Activated CD4-positive, alpha-beta T cell treated with anti-CD3 and anti-CD28 coated beads, Interleukin-2, amount 50 U/mL, for 1 hour (primary cell): ENCODE measurements around the gene SHISA7.
A peak's percentile ranks its signal among the peaks of the same experiment; 100 is the strongest.

Experiments
- DNase-seq: peaks from one replicate; pipeline ENCODE4 v3.0.0-alpha.2; 2020

Gene SHISA7

DNA sequence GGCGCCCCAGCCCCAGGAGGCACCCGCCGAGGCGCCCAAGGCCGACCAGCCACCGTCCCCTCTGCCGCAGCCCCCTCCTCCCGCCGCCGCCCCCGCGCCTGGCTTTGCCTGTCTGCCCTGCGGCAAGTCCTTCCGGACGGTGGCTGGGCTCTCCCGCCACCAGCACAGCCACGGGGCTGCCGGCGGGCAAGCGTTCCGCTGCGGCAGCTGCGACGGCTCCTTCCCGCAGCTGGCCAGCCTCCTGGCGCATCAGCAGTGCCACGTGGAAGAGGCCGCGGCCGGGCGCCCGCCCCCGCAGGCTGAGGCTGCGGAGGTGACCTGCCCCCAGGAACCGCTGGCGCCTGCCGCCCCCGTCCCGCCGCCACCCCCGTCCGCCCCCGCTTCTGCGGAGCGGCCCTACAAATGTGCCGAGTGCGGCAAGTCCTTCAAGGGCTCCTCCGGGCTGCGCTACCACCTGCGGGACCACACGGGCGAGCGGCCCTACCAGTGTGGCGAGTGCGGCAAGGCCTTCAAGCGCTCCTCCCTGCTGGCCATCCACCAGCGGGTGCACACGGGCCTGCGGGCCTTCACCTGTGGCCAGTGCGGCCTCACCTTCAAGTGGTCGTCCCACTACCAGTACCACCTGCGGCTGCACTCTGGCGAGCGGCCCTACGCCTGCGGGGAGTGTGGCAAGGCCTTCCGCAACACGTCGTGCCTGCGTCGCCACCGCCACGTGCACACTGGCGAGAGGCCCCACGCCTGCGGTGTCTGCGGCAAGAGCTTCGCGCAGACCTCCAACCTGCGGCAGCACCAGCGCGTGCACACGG is 39.3 kb upstream of the SHISA7 start:
- DNase-seq: no peak

DNA sequence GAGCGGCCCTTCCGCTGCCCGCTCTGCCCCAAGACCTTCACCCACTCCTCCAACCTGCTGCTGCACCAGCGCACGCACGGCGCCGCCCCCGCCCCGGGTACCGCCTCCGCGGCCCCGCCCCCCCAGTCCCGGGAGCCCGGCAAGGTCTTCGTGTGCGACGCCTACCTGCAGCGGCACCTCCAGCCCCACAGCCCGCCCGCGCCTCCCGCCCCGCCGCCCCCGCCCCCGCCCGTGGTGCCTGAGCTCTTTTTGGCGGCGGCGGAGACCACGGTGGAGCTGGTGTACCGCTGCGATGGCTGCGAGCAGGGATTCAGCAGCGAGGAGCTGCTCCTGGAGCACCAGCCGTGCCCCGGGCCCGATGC is 38.7 kb upstream of the SHISA7 start:
- DNase-seq: no peak

DNA sequence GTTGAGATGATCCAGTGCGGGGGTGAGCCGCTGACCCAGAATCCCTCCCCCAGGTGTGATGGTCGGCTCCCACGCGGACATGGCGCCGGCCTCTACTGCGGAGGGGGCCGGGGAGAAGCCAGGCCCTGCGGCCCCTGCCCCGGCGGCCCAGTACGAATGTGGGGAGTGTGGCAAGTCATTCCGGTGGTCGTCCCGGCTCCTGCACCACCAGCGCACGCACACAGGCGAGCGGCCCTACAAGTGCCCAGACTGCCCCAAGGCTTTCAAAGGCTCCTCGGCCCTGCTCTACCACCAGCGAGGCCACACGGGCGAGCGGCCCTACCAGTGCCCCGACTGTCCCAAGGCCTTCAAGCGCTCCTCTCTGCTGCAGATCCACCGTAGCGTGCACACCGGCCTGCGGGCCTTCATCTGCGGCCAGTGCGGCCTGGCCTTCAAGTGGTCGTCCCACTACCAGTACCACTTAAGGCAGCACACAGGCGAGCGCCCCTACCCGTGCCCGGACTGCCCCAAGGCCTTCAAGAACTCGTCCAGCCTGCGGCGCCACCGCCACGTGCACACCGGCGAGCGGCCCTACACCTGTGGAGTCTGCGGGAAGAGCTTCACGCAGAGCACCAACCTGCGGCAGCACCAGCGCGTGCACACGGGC is 38.2 kb upstream of the SHISA7 start:
- no peak for DNase-seq

DNA sequence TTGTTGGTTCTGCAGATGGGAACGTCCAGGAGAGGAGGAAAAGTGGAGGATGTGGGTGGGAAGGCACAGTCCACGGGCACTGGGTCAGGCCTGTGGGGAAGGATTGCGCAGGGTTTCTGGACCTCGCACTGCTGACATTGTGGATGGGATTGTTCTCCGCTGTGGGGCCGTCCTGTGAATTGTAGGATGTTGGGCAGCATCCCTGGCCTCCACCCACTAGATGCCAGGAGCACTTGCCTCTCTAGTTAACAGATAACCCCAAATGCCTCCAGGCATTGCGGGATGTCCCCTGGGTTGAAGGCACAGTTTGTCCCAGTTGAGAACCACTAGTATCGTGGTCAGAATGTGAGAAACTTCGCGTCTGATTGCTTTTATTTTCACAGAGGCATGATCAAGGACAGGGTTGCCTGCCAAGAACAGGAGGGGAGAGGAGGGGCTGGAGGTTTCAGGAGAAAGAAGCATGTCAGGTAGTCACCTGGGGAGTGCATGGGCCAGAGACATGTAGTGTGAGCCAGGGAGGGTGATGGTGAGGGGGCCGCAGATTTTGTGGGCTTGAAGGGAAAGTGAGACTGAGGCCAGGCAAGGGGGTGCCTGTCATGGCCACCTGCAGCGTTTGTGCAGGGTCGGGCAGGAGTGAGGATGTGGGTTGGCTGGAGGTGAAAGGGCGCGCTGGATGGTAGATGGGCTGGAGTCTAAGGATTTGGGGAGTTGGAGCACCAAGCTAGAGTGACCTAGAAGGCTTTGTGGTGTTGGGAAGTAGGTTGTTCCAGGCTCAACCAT is 36.5 kb upstream of the SHISA7 start:
- DNase-seq: no peak

DNA sequence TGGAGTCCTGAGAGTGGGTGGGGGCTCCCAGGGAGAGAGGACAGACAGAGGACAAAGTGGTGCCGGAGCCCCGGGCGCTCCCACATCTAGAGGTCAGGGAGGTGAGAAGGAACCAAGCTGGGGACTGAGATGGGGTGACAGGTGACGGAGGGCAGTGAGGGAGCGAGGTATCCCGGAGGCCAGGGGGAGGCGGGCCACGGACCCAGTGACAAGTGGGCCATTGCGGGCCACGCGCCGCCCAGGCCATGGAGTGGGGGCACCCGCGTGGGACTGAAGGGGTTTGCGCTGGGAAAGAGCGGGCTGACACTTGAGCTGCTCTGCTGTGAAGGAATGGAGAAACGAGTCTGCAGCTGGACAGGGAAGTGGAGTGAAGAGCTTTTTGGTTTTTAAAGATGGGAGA is 35.9 kb upstream of the SHISA7 start:
- DNase-seq: no peak

DNA sequence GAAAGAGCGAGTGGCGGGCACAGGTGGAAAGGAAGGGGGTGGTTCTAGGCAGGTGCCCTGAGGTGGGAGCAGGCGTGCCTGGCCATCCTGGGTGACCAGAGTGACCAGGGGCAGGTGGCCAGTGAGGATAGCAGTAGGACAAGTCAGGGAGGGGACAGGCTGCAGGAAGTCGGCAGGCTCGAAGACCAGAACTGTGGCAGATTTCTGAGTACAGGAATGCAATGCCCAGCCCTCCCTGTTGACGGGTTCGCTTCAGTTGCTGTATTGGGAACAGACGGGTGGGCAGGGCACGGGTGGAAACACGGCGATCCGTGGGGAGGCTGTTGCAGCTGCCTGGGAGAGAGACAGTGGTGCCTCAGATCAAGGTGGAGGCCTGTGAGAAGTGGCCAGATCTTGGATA is 35.3 kb upstream of the SHISA7 start:
- no peak for DNase-seq

DNA sequence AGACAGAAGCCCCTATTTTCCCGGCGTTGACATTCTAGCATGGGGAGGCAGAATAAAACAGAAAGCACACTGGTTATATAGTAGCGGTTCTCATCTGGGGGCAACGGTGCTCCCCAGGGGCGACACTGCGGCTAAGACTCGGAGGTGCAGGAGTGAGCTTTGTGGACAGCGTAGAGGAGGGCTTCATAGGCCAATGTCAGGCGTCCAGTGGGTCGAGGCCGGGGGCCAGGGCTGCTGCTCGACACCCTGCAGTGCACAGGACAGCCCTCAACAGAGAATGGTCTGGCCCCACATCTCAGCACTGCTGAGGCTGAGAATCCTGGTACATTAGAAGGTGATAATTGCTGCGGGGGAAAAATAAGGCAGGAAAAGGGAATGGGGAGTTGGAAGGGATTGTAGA is 34.8 kb upstream of the SHISA7 start:
- no peak for DNase-seq

DNA sequence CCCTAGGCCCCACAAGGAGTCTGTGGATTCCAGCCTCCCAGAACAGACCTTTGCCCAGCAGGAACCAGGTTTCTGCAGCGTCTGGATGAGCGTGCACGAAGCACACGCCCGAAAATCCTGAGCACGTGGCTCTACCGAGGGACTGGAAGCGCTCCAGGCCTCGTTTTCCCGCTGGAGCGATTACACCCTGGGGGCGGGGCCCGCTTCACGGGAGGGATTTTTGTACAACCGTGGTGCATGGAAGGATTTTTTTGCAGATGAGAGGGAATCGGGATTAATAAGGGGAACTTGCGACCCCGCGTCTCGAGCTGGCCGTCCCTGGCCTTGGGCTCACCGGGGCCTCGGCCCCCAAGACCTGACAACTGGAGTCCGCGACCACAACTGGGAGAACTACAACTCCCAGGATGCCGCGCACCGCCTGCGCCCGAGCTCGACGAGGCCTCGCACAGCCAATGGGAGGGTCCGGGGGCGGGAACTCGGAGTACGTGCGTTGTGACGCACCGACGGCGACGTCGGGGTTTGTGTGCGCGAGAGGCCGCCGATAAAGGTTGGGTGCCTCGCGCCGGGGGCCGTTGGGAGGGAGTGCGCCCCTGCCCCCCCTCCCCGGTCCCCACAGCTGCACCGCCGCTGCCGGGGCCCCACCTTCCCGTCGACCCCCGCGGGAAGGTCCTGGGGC is 33.1 kb upstream of the SHISA7 start, which contains the start of gene ZNF628:
ZNF628 (plus strand) TSS at position 518 of the 676 bp plus-strand sequence. CDS start 3,294 bp downstream, outside the sequence.
- peak; percentile 98 for DNase-seq

DNA sequence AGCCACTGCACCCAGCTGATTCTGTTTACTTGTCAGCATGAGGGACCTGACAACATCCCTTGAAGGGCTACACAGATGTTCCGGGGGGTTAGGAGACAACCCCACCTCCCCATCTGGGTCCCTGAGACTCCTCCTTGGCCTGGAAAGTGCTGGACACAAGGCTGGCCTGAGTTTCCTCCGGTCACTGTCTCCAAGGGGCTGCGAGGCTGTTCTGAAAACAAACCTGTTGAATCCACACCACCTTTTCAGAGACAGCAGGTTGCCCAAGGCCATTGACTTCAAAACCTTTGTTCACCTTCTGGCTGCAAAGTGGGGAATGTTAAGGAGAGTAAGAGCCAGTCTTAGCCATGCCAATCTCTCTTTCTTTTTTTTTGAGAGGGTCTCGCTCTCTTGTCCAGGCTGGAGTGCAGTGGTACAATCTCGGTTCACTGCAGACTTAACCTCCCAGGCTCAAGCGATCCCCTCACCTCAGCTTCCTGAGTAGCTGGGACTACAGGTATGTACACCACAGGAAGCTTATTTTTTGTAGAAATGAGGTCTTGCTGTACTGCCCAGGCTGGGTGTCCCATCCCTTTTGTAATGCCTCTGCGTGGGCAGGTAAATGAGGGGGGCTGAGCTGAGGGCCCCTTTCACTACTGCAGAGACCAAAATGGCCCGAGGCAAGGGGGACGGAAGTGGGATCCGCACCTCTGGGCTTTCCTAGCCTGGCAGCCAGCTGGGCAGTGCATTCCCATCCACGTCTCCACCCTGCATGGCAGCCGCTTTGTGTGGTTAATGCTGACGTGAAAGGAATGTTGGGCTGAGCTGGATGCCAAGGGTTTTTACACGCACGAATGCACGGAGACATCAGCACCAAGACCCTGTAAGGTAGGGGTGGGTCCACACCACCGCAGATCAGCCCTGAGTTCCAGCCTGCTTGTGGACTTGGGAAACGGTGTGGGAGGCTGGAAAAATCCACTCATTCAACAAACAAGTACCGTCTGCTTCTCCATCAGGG is 31.5 kb upstream of the SHISA7 start:
- DNase-seq: no peak

DNA sequence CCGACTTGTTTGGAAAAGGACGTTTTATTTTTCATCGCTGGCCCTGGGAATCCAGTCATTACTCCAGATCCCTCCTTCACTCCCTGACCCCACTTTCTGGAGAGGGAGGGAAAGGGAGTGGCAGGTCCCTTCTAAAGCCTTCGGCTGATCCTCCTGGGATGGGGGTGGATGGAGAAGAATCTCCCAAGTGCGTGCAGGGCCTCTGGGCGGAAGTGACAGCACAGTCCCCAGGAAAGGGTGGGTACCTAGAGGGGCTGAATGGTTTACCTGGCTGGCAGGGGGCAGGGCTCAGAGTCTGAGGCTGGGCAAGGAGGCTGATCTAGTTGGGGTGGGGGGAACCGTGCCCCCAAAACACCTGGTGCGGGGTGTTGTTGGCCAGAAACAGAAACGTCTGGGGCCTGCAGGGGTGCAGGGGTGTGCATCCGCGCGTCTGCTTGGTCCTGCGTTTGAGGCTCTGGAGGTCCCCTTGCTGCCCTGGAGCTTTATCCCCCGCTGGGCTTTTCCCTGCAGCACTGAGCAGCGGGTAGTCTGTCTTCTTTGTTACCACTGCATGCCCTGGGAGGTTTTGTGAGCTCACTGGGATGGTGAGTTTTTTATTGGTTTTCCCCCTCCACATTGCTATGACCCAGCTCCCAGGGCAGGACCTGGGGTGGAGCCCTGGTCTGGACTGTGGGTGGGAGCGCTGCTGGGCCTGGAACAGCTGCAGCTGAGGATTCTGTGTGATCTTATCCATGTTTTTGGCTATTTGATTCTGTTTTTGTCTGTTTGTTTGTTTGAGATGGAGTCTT is 30.3 kb upstream of the SHISA7 start:
- DNase-seq: no peak

DNA sequence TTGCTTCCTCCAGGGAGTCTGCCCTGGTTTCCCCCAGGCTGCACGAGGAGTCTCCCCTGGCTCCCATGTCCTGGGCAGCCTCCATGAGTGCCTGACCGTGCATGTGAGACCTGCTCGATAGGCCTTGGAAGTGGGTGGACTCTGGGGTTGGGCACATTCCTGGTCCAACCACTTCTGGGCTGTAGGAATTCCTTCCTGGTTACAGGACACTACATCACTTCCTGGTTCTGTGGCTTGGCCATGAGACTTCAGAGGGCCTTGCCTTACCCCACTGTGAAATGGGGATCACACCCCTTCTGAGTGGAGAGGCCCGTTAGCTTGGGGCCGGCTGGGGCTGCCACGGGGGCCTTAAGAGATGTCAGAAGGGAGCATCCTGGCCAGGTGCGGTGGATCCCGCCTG is 29.4 kb upstream of the SHISA7 start:
- DNase-seq: no peak

DNA sequence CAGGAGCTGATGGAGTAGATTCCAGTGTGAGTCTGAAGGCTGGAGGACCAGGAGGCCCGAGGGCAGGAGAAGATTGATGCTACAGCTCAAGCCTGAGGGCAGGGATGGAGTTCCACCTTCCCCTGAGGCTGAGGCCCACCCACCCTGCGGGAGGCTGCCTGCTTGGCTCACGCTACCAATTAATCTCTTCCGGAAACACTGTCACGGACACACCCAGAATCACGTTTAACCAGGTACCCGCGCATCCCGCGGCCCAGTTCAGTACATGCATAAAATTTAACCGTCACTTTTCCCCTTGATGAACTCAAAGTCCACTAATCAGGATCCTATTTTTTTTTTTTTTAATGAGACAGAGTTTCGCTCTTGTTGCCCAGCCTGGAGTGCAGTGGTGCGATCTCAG is 28.2 kb upstream of the SHISA7 start:
- DNase-seq: no peak

DNA sequence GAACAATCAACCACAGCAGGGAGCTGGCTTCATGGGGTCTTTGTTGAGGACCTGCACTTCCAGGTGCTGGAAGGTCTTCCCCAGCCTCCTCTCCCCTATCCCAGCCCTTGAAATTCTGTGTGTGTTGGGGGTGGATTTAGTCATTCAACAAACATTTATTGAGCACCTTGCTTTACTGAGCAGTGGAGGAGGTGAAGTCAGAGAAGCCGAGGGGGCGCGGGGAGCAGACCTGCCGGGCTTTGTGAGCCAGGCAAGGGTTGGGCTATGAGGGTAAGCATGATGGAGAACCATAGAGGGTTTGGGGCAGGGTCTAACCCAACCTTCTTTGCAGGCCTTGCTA is 24.9 kb upstream of the SHISA7 start:
- DNase-seq: no peak

DNA sequence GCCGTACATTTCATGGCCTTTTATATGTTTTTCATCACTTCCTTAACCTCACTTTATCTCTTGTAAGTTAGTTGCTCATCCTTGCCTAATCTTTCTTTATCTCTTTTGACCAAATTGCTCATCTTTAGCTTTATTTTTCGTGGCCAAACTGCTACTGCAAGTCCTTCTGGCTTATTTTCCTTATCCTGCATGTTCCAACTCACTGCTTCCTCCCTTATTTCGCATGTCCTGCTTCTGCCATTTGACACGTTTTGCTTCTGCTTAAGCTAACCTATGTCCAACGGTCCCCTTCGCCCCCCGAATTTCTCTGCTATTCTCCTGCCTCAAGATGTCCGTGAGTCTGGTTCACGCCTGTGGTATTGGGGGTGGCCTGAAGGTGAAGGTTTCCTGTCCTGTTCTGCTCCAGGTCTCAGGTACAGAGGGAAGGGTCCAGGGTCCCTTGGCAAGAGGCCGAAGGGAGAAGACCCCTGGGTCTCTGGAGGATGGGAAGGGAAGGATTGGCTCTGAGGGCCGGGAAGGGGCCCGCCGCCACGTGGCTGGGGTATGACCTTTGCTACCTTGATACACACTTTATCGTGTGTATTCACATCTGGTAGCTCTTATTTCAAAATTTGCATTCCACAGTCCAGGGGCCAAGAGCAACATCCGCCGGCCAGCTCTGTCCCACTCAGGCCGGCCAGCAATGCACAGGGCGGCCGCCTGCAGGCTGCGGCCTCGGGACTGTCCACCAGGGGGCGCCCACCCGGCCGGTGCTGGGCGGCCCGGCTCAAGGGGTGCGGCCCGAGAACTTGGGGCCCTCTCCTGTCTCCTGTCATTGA is 24.3 kb upstream of the SHISA7 start:
- peak; percentile 62 for DNase-seq

DNA sequence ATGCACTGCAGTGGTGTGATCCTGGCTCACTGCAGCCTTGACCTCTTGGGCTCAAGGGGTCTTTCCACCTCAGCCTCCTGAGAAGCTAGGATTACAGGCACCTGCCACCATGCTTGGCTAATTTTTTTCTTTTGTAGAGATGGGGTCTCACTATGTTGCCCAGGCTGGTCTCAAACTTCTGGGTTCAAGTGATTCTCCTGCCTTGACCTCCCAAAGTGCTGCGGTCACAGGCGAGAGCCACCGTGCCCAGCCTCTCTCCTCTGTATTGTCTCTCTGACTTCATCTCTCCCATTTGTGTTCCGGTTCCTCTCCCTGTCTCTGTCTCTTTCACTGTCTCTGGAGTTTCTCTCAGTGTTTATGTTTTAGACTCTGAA is 23.1 kb upstream of the SHISA7 start:
- no peak for DNase-seq

DNA sequence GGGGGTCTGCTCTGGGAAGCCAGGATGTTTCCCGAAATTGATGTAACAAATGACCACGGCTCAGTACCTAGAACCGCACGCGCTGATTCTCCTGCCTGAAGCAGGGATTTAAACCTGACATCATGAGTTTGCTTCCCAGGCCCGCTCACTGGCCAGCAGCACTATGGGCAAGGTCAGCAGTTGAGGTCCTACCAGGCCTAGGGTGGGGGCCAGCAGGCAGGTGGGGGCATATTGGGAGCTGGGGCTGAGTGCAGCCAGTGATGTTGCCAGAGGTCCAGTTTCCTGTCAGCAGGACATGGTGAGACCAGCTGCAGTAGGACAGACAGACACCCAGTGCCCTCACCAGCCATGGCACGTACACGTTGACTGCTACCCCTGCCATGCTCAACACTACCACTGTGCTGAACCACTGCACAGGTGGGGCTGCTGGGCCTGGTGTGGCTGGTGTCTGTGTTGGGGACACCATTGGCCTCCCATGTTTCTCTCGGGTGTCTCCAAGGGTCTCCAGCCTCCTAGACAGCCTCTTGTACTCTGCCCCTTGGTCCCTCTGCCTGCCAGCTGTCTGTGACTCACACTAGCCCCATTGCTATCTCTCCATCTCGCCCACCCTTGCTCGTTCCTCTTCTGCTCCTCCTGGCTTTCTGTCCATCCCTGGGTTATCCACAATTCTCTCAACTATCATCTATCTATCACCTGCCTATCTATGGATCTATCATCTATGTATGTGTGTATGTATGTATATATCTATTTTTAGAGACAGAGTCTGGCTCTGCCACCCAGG is 22.6 kb upstream of the SHISA7 start:
- DNase-seq: no peak

DNA sequence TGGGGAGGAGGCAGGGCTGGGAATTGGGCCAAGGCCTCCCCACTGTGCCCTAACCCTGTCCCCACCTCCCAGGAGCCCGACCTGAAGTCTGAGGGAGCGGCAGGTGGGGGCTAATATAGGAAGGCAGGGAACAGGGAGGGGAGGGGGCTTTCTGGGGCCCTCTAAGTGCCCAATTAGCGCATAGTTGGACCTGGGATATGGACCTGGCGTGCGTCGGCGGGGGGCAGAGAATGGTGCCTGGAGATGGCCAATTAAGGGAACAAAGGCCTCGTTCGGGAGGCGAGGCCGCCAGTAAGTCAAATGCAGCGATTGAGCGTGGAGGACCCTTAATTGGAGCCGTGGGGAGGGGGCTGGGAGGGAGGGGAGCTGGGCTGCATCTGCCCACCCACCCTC is 21.6 kb upstream of the SHISA7 start, which contains the start of gene C19orf85:
C19orf85 (minus strand) TSS at position 90 of the 393 bp plus-strand sequence. CDS start 197 bp downstream, outside the sequence.
- DNase-seq: no peak

DNA sequence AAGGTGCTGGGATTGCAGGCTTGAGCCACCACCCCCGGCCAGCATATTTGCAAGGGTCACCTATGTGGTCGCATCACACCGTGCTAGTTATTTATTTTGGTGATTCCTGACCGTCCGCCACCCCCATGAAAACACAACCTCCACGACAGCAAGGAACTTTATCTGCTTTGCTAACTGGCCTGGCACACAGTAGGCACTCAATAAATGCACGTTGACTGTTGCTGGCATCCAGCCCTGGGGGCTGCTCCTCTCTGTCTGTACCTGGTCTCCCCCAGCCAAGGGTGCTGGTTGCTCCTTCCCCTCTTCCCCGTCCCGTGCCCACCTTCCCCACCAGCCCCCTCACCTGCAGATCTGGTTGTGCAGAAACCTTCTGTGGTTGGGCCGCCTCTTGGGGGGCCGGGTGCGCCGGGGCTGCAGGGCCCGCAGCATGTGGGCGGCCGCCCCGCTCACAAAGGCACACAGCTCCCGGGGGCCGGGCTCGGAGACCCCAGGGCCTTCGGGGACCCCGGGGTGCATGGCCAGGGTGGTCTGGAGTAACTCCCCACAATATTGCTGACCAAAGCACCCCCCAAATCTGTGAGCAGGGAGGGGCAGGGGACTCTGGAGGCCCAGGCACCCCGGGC is 21.1 kb upstream of the SHISA7 start:
- no peak for DNase-seq

DNA sequence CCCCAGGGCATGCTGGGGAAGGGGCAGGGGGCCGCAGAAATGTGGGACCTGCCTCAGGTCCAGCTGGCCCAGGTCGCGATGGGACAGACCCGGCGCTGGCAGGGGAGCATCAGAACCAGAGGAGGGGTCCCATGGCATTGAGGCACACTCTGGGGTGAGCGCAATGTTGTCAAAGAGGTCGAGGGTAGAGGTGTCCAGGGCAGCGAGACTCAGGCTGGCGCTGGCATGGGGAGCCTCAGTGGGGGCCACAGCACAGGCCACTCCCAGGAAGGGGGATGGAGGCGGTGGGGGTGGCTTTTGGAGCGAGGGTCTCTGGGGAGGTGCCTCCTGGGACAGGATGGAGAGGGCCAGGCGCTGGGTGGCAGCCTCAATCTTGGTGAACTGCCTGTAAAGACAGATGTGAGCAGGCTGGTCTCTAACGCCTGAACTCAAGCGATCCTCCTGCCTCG is 20.5 kb upstream of the SHISA7 start:
- no peak for DNase-seq
